Ovary (tissue), 9 donors: ENCODE data around the gene ZMYM2. TPM values are rescaled to one million over a fixed set of nuclear protein-coding genes. Genes with fewer than 3 reads are reported as not detected.

Experiments used
- DNase-seq, 5 donors: peaks; one replicate each; pipeline ENCODE4 v3.0.0-alpha.2; 2019 to 2020
- H3K27ac ChIP-seq, 2 donors: fragments of 200-600 bp; one replicate each; pipeline versions ENCODE4 v1.5.1 to v1.8.0; 2019 to 2022
- H3K27me3 ChIP-seq: fragments of 200-600 bp; one replicate; pipeline ENCODE4 v1.8.0; 2022
- H3K36me3 ChIP-seq: fragments of 200-600 bp; sonication (generic); one replicate; pipeline ENCODE4 v1.5.1; 2019
- H3K4me1 ChIP-seq: one replicate; pipeline ENCODE4 v1.8.1; 2013; ENCODE audit warnings: mild to moderate bottlenecking, moderate library complexity; ENCODE audit not compliant: insufficient read depth
- H3K4me3 ChIP-seq: fragments of 200-600 bp; sonication (generic); one replicate; pipeline ENCODE4 v1.5.1; 2017
- H3K9me3 ChIP-seq, 2 donors: fragments of 200-600 bp in 1 of 2; sonication (generic) in 1 of 2; one replicate each; pipeline versions ENCODE4 v1.5.1 to v1.8.1; 2013 to 2019; ENCODE audit warnings: mild to moderate bottlenecking in 1 of 2, moderate library complexity in 1 of 2
- EP300 ChIP-seq: sonication (generic); formaldehyde crosslinking; IDR thresholded peaks from one replicate; pipeline ENCODE4 v1.6.1; 2017; ENCODE audit warnings: antibody characterized with exemption
- POLR2A ChIP-seq: fragments of 450-650 bp; IDR thresholded peaks from one replicate; pipeline ENCODE4 v1.6.1; 2017; ENCODE audit warnings: antibody characterized with exemption, mild to moderate bottlenecking, moderate library complexity
- WGBS, 3 donors: extraction: QIAGEN DNeasy Blood & Tissue Kit in 1 of 3; methylation state at CpG; one replicate each; pipeline versions ENCODE4 v1.1.5 to v1.1.7; 2013 to 2017; 5-methylcytosine and 5-hydroxymethylcytosine counted together
- intact Hi-C, 4 donors: fragments of 100-400 bp; cut with DNase I; formaldehyde crosslinking; loops; one replicate each; pipeline versions ENCODE4 v1.11.0 to v1.15.1; 2022 to 2023
- polyA plus RNA-seq, 2 donors: library from polyadenylated mRNA; stranded (reverse); fragments of 200-250 nt in 1 of 2; fragments of 350-450 nt in 1 of 2; fragmentation: Illumina TruSeq in 1 of 2; extraction: RNeasy Lipid Tissue Mini Kit (QIAGEN cat#74804) in 1 of 2; gene quantifications; one replicate each; pipeline ENCODE4 v1.2.3, GENCODE V29; 2013 to 2014
- total RNA-seq, 7 donors: library from RNA; depleted of rRNA in 2 of 7; stranded (reverse); fragments of >200 nt in 2 of 7; fragmentation: NEBNext Ultra II Directional in 3 of 7; extraction: Animal tissue kit (Norgen Biotek cat#: 25700) in 3 of 7; gene quantifications; one replicate each; pipeline versions ENCODE4 v1.1.0 to v1.2.4, GENCODE V29; 2016 to 2023
- TF ChIP-seq, protein P1 (sequence below), 3 donors: fragments of 450-650 bp in 2 of 3; fragments of 200-600 bp in 1 of 3; IDR thresholded peaks; one replicate each; pipeline versions ENCODE4 v1.5.1 to v1.8.0; 2016 to 2022; ENCODE audit warnings: antibody characterized with exemption in 3 of 3, mild to moderate bottlenecking in 1 of 3
- donor health status: DM: no; HTN: no; CAD: no; lungs with moderate emphysema.
- donor health status: DM: no; HTN: no; CAD: no.
- donor health status: Bipolar disorder and iron deficiency.
- donor health status: DM: yes; HTN: yes; CAD: no.
- donor health status: DM: no; HTN: no; CAD: no.
- donor health status: DM: yes; HTN: yes; CAD: no.

ZMYM2 gene
- total and polyA plus RNA-seq, 9 donors = 17.2 to 97.6 (median 69.6) TPM

DNA sequence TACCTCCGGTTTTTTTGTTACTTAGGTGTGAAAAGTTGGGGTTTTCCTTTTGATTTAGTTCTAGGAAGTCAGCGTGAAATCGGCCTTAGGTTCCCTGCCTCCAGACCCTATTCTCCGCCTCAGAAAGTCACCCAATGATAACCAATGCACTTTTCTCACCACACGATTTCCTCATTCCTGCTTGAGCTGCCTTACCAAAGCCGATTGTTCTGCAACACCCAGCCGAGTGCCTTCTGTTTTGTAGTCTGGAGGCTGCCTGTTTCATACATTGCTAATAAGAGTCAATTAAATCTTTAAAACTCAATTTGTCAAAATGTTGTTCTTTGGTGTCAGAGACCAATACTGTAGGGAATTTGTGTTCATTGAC is 162.6 kb downstream of the ZMYM2 start:
- TF ChIP-seq EP300 (no peak), POLR2A (no peak)
- TF ChIP-seq, protein P1, sequence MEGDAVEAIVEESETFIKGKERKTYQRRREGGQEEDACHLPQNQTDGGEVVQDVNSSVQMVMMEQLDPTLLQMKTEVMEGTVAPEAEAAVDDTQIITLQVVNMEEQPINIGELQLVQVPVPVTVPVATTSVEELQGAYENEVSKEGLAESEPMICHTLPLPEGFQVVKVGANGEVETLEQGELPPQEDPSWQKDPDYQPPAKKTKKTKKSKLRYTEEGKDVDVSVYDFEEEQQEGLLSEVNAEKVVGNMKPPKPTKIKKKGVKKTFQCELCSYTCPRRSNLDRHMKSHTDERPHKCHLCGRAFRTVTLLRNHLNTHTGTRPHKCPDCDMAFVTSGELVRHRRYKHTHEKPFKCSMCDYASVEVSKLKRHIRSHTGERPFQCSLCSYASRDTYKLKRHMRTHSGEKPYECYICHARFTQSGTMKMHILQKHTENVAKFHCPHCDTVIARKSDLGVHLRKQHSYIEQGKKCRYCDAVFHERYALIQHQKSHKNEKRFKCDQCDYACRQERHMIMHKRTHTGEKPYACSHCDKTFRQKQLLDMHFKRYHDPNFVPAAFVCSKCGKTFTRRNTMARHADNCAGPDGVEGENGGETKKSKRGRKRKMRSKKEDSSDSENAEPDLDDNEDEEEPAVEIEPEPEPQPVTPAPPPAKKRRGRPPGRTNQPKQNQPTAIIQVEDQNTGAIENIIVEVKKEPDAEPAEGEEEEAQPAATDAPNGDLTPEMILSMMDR (IDR thresholded peaks at IDR 0.05) = no peak
- H3K36me3 ChIP-seq = no peaks in the 10 kb centered on the region
- peaks cover 2% of the 10 kb centered on the region for H3K4me1 ChIP-seq
- no peaks in the 10 kb centered on the region for H3K9me3 ChIP-seq
- H3K27ac ChIP-seq = no peak overlapping the region
- intact Hi-C loops = no loop called here
- no peaks in the 10 kb centered on the region for H3K27me3 ChIP-seq
- no peak overlapping the region for H3K4me3 ChIP-seq
- no peak for DNase-seq
- WGBS, 3 donors = 32 to 38% (median 37%) methylated on average over 7 of the region's 7 CpGs

DNA sequence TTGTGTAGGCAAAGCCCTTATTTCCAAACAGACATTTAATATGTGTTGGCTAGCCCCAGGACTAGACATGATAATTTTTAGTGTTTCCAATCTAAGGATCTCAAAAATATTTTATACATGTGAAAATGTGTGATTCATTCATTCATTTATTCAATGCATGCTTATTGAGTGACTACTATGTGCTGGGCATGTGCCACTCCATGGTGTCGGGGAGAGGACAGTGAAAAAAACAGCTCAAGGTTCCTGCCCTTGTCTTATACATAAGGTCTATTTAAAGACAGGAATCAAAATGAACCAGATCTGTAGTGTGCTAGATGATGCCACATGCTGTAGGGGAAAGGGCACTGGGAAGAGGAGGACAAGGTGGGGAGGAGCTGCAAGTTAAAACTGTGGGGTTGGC is 165.8 kb downstream of the ZMYM2 start:
- Histone ChIP-seq H3K27me3 (no peaks in the 10 kb centered on the region), H3K27ac (no peak overlapping the region), H3K36me3 (no peaks in the 10 kb centered on the region), H3K4me1 (peaks cover 4% of the 10 kb centered on the region), H3K4me3 (no peak overlapping the region), H3K9me3 (no peaks in the 10 kb centered on the region)
- intact Hi-C loops = no loop called here
- WGBS, 3 donors = 71 to 80% (median 78%) methylated on average over 1 of the region's 1 CpG
- TF ChIP-seq EP300 = no peak
- TF ChIP-seq, protein P1 (IDR thresholded peaks at IDR 0.05) = no peak
- TF ChIP-seq POLR2A = no peak
- DNase-seq = no peak

DNA sequence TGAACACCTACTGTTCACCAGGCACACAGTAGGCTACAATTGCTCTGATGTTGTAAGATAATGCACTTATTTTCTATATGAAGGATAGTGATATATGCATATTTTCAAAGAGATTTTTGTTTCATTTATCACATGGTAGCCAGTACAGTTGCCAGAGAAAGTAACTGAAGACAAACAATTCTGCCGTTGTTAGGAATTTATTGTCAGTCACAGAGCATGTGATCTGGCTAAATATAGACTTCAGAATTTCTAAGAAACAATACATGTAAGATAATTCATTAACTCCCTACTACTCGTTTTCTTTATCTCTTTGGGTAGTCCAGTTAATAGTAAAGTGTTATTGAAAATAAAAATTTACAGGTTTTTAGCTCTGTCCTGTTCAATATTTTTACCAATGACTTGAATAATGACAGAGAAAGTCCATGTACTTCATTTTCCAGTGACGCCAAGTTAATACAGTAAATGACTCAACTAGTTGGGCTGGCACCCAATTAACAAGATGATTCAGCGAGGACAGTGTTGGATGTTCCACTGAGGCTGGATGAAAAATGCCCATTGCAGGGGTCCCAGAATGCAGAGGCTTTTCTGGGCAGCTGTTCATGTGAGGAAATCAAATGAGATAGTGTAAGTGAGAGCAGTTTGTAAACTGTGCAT is 166.7 kb downstream of the ZMYM2 start:
- DNase-seq = no peak
- Histone ChIP-seq H3K27ac (no peak overlapping the region), H3K36me3 (no peaks in the 10 kb centered on the region), H3K4me3 (no peak overlapping the region), H3K4me1 (peaks cover 4% of the 10 kb centered on the region), H3K27me3 (no peaks in the 10 kb centered on the region), H3K9me3 (no peaks in the 10 kb centered on the region)
- no peak for TF ChIP-seq EP300
- no peak for TF ChIP-seq POLR2A
- TF ChIP-seq, protein P1 (IDR thresholded peaks at IDR 0.05) = no peak
- WGBS, 3 donors = 20 to 22% (median 22%) methylated on average over 4 of the region's 4 CpGs
- intact Hi-C loops = no loop called here

DNA sequence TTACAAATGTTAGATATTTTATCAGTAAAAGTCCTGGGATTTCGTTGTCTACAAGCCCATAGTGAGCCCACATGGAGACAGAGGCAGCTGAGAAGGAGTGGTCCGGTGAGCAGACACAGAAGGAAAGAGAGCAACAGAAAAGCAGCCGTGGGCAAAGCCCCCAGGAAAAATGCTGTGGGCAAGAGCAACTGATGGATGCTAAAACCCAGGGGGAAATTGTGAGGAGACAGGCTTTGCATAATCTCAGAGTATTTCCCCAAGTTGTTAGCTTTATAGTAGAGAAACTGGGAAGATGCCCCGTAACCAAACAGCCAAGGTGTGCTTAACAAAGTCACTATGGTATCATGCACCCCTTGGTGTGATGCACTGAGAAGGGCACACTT is 167.2 kb downstream of the ZMYM2 start:
- intact Hi-C loops = no loop called here
- no peaks in the 10 kb centered on the region for H3K27me3 ChIP-seq
- H3K9me3 ChIP-seq = no peaks in the 10 kb centered on the region
- H3K4me3 ChIP-seq = no peak overlapping the region
- peaks cover 4% of the 10 kb centered on the region for H3K4me1 ChIP-seq
- no peak for DNase-seq
- TF ChIP-seq POLR2A (no peak), EP300 (no peak)
- TF ChIP-seq, protein P1 (IDR thresholded peaks at IDR 0.05) = no peak
- WGBS, 3 donors = 48 to 57% (median 53%) methylated on average over 4 of the region's 4 CpGs
- no peaks in the 10 kb centered on the region for H3K36me3 ChIP-seq
- H3K27ac ChIP-seq = no peak overlapping the region
